ENCODE measurements around the gene JAM3. TPM values are rescaled to one million over a fixed set of nuclear protein-coding genes. Genes with fewer than 3 reads are reported as not detected.

The JAM3 gene
- total and polyA plus RNA-seq, 2 of the 4 experiments (the other 2 are of a cell fraction): 38.0 to 71.5 TPM

DNA sequence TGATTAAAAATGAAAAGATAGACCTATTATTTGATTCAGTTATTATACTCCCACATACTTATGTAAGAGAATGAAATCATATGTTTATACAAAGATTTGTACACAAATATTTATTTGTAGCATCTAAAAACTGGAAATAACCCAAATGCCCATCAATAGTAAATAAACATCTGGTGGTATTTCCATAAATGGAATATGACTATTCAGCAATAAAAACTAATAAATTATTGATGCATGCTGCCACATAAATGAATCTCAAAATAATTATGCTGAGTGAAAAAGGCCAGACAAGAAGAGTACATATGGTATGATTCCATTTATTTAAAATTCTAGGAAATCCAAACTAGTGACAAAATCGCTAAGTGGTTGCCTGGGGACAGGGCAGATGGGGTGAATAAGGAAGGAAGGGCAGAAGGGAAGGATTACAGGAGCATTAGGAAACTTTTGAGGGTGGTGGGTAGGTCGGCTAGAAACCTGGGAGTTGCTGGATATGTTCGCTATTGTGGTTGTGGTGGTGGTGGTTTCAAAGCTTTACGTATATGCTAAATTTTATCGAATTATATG lies 41.5 kb downstream of the JAM3 start:
- H4K91ac ChIP-seq (ENCODE audit: insufficient read depth, low read depth, low read length): no peak overlapping the region
- no peak overlapping the region for H3K23ac ChIP-seq (ENCODE audit: low read depth, low read length)
- no peak overlapping the region for H2BK120ac ChIP-seq (ENCODE audit: low read depth, low read length)
- no peaks in the 10 kb centered on the region for H3K4me1 ChIP-seq (ENCODE audit: control insufficient read depth, insufficient read depth, low read length)
- no peak overlapping the region for H3K4ac ChIP-seq (ENCODE audit: low read depth, low read length)
- H2AK5ac ChIP-seq (ENCODE audit: low read depth, low read length): no peak overlapping the region
- no peaks in the 10 kb centered on the region; the same call in 1 of the 2 replicates for H4K20me1 ChIP-seq (ENCODE audit: insufficient read depth, low read length)
- no peak overlapping the region for H3K18ac ChIP-seq (ENCODE audit: low read depth, low read length)
- H2AFZ ChIP-seq (replicated peaks; ENCODE audit: low read length, poor library complexity): no peak overlapping the region
- H4K5ac ChIP-seq (ENCODE audit: low read depth, low read length): no peak overlapping the region
- intact Hi-C loops (cut with micrococcal nuclease): no loop called here
- in situ Hi-C loops (cut with MboI; ENCODE audit: low sequenced_read_pairs): no loop called here
- ChIA-PET POLR2A (ENCODE audit: unreplicated experiment) (no interaction called here), CTCF (no interaction called here)
- H3K79me1 ChIP-seq (ENCODE audit: low read depth in 1 of 2, low read length in 2 of 2): peaks cover 0 to 6% of the 10 kb centered on the region in 2 experiments; a peak in 3 of 4 replicates
- no CpG with 5 or more reads among the region's 5 CpGs for WGBS, 2 experiments (ENCODE audit: extremely low coverage in 2 of 2, insufficient read length in 1 of 2)
- no peak overlapping the region for H3K56ac ChIP-seq (ENCODE audit: extremely low read depth, insufficient read depth, low read length)
- H3K14ac ChIP-seq (replicated peaks; ENCODE audit: low read depth, low read length): no peak overlapping the region
- no peak overlapping the region for H2BK15ac ChIP-seq (ENCODE audit: low read depth, low read length)
- no peak overlapping the region for H3K9ac ChIP-seq (ENCODE audit: low read depth, low read length)
- H3K36me3 ChIP-seq (ENCODE audit: control insufficient read depth, insufficient read depth, low read length): no peaks in the 10 kb centered on the region
- TF ChIP-seq CHD1 (IDR thresholded peaks at IDR 0.05; ENCODE audit: low read depth, low read length): no peak
- TF ChIP-seq FOS (IDR thresholded peaks at IDR 0.05; ENCODE audit: low read depth, low read length): no peak
- TF ChIP-seq SMC3 (IDR thresholded peaks at IDR 0.05; ENCODE audit: low read depth, low read length): no peak
- TF ChIP-seq NFE2L2 (IDR thresholded peaks at IDR 0.05; ENCODE audit: low read depth, low read length): no peak
- TF ChIP-seq, protein P1, sequence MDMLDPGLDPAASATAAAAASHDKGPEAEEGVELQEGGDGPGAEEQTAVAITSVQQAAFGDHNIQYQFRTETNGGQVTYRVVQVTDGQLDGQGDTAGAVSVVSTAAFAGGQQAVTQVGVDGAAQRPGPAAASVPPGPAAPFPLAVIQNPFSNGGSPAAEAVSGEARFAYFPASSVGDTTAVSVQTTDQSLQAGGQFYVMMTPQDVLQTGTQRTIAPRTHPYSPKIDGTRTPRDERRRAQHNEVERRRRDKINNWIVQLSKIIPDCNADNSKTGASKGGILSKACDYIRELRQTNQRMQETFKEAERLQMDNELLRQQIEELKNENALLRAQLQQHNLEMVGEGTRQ (IDR thresholded peaks at IDR 0.05; ENCODE audit: low read depth, low read length): no peak
- no peak for TF ChIP-seq RCOR1 (IDR thresholded peaks at IDR 0.05; ENCODE audit: insufficient replicate concordance, low read length)
- TF ChIP-seq RFX5 (IDR thresholded peaks at IDR 0.05; ENCODE audit: low read depth, low read length): no peak
- no peak for TF ChIP-seq BHLHE40 (IDR thresholded peaks at IDR 0.05; ENCODE audit: low read depth, low read length)
- TF ChIP-seq, protein P2, sequence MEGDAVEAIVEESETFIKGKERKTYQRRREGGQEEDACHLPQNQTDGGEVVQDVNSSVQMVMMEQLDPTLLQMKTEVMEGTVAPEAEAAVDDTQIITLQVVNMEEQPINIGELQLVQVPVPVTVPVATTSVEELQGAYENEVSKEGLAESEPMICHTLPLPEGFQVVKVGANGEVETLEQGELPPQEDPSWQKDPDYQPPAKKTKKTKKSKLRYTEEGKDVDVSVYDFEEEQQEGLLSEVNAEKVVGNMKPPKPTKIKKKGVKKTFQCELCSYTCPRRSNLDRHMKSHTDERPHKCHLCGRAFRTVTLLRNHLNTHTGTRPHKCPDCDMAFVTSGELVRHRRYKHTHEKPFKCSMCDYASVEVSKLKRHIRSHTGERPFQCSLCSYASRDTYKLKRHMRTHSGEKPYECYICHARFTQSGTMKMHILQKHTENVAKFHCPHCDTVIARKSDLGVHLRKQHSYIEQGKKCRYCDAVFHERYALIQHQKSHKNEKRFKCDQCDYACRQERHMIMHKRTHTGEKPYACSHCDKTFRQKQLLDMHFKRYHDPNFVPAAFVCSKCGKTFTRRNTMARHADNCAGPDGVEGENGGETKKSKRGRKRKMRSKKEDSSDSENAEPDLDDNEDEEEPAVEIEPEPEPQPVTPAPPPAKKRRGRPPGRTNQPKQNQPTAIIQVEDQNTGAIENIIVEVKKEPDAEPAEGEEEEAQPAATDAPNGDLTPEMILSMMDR (conservative IDR thresholded peaks at IDR 0.05; ENCODE audit: low read depth, low read length): no peak
- no peak for TF ChIP-seq POLR2A (IDR thresholded peaks at IDR 0.05; ENCODE audit: low read depth, low read length)
- no peak overlapping the region for H2AK9ac ChIP-seq (replicated peaks; ENCODE audit: low read depth, low read length, poor library complexity)
- dilution Hi-C loops (cut with HindIII; ENCODE audit: low sequenced_read_pairs, unreplicated experiment): no loop called here
- H2BK5ac ChIP-seq (ENCODE audit: low read depth, low read length, poor library complexity, severe bottlenecking): no peak overlapping the region
- no peak for DNase-seq
- H3K9me1 ChIP-seq (ENCODE audit: insufficient read depth, low read length): no peaks in the 10 kb centered on the region
- no peak overlapping the region for H3K4me2 ChIP-seq (ENCODE audit: low read depth, low read length)
- no peaks in the 10 kb centered on the region for H3K27me3 ChIP-seq (ENCODE audit: control insufficient read depth, insufficient read depth, low read length)
- H2BK20ac ChIP-seq (ENCODE audit: low read depth, low read length): no peak overlapping the region
- H3K27ac ChIP-seq (ENCODE audit: insufficient read depth, low read length): no peak overlapping the region
- H4K8ac ChIP-seq (ENCODE audit: low read depth in 2 of 2, low read length in 2 of 2): no peak overlapping the region
- H3K4me3 ChIP-seq (ENCODE audit: insufficient read depth, low read depth, low read length): no peak overlapping the region
- no TSS peak for BruUV-seq (replicated peaks)
- ATAC-seq (ENCODE audit: low read depth): no peak
- no peaks in the 10 kb centered on the region for H3K9me3 ChIP-seq (ENCODE audit: control insufficient read depth, insufficient read depth, low read length)
